ENCODE data around the gene SMARCA2. TPM values are rescaled to one million over a fixed set of nuclear protein-coding genes. Genes with fewer than 3 reads are reported as not detected.

The SMARCA2 gene
- total RNA-seq, 2 donors from 2014 or later, result 152 to 174 TPM

- no peak for DNase-seq (ENCODE audit: low spot score)
- intact Hi-C loops (cut with DNase I), result loop anchor here (10.0 kb wide), 2 partner anchors 111 to 611 kb away; partner anchors contain the start of gene VLDLR (in 1 of the 2)
Measured at GRCh38 chr9:2013743-2014475, 1.2 kb upstream of the SMARCA2 start.

GRCh38 chr9:2015581-2016407 is 647 bp downstream of the SMARCA2 start:
- intact Hi-C loops (cut with DNase I), result loop anchor here (10.0 kb wide), 2 partner anchors 109 to 609 kb away; partner anchors contain the start of gene VLDLR (in 1 of the 2)
- peak; percentile 87 for DNase-seq (ENCODE audit: low spot score)

- intact Hi-C loops (cut with DNase I), result loop anchor here (10.0 kb wide), 2 partner anchors 108 to 608 kb away; partner anchors contain the start of gene VLDLR (in 1 of the 2)
- DNase-seq (ENCODE audit: low spot score), result peak; percentile 94
Measured at GRCh38 chr9:2016408-2017330, 1.5 kb downstream of the SMARCA2 start.

GRCh38 chr9:2017331-2018161 is 2.4 kb downstream of the SMARCA2 start:
- intact Hi-C loops (cut with DNase I), result loop anchor here (10.0 kb wide), 2 partner anchors 107 to 607 kb away; partner anchors contain the start of gene VLDLR (in 1 of the 2)

GRCh38 chr9:2018162-2018643 is 3.1 kb downstream of the SMARCA2 start:
- intact Hi-C loops (cut with DNase I), result loop anchor here (10.0 kb wide), 2 partner anchors 107 to 607 kb away; partner anchors contain the start of gene VLDLR (in 1 of the 2)
- DNase-seq (ENCODE audit: low spot score), result no peak

More at GRCh38 chr9:2017331-2018161, 2.4 kb downstream of the SMARCA2 start:
- DNase-seq (ENCODE audit: low spot score), result peak; percentile 95

- no peak for DNase-seq (ENCODE audit: low spot score)
- intact Hi-C loops (cut with DNase I), result loop anchor here (10.0 kb wide), 2 partner anchors 106 to 606 kb away; partner anchors contain the start of gene VLDLR (in 1 of the 2)
Measured at GRCh38 chr9:2018764-2019558, 3.8 kb downstream of the SMARCA2 start.

- DNase-seq (ENCODE audit: low spot score), result no peak
- intact Hi-C loops (cut with DNase I), result loop anchor here (10.0 kb wide), 2 partner anchors 105 to 605 kb away; partner anchors contain the start of gene VLDLR (in 1 of the 2)
Measured at GRCh38 chr9:2019723-2020122, 4.6 kb downstream of the SMARCA2 start.

GRCh38 chr9:2021731-2022130 is 6.6 kb downstream of the SMARCA2 start:
- DNase-seq (ENCODE audit: low spot score), result no peak
- intact Hi-C loops (cut with DNase I), result no loop called here

- no peak for DNase-seq (ENCODE audit: low spot score)
- intact Hi-C loops (cut with DNase I), result no loop called here
Measured at GRCh38 chr9:2022560-2022959, 7.4 kb downstream of the SMARCA2 start.

- DNase-seq (ENCODE audit: low spot score), result no peak
- intact Hi-C loops (cut with DNase I), result no loop called here
Measured at GRCh38 chr9:2023042-2023441, 7.9 kb downstream of the SMARCA2 start.

GRCh38 chr9:2023532-2023931 is 8.4 kb downstream of the SMARCA2 start:
- intact Hi-C loops (cut with DNase I), result no loop called here
- no peak for DNase-seq (ENCODE audit: low spot score)

- no peak for DNase-seq (ENCODE audit: low spot score)
- intact Hi-C loops (cut with DNase I), result no loop called here
Measured at GRCh38 chr9:2024888-2025782, 10.0 kb downstream of the SMARCA2 start.

- DNase-seq (ENCODE audit: low spot score), result no peak
- intact Hi-C loops (cut with DNase I), result no loop called here
Measured at GRCh38 chr9:2026220-2026997, 11.3 kb downstream of the SMARCA2 start.

GRCh38 chr9:2027543-2028160 is 12.5 kb downstream of the SMARCA2 start:
- intact Hi-C loops (cut with DNase I), result no loop called here
- DNase-seq (ENCODE audit: low spot score), result no peak

GRCh38 chr9:2028888-2029287 is 13.7 kb downstream of the SMARCA2 start:
- no peak for DNase-seq (ENCODE audit: low spot score)
- intact Hi-C loops (cut with DNase I), result no loop called here
